HG02973 (cell line): ENCODE measurements around the gene DENND1B.
"Not testable (repeated sequence)": the region's sequence is repeated elsewhere in the genome, so short reads cannot be mapped to it uniquely, and the experiment has no call there.

ENCODE experiments used
- ATAC-seq: cut with Tn5 transposase; IDR thresholded peaks from one replicate; pipeline ENCODE4 v1.9.1; 2021; ENCODE audit warnings: moderate library complexity; ENCODE audit not compliant: unreplicated experiment

DENND1B gene

DNA sequence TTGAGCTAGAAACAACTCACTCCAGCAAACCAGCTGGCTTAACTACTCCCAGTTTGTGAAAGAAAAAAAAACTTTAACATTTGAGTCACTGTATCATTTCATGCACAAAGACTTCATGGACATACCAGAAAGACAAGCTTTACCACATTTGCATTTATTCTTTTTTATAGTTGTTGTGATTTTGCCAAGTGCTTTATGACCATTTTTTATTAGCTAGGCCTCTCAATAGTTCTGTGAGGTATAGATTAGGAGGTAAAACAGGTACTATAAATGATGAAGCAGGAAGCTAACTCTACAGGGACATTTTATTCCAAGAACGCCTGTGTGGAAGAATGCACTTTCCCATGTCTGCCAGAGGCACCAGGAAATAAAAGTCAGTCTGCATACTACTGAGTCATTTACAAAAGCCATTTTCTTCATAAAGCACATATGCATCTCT lies 8.2 kb upstream of the DENND1B start:
- ATAC-seq: no peak

DNA sequence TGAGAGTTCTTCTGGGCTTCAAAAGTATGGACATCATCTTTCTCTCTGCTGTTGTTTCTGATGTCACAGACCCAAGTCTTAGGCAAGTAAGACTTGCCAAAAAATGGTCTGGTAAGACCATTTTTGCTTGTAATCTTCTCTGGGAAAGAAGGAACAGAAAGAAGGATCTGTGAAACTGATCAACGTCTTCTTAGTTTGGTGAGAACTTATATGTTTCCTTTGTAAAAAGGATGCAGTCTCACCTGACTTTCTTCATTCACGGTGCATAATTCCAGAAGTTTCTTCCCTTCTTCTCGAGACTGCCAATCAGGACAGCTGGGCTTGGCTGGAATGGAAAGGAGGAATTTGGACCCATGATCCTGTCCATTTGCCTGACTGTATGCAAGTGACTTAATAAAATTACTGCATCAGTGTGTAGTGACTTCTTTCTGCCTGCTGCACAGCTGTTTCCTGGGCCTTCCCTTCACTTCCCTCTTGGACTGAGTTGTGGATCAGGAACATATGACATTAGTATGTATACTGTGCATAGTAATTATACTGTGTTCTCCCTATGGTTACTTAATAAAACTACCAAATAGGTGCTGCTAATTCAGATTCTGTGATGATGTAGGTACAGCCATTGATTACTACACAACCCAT lies 7.6 kb upstream of the DENND1B start:
- no peak for ATAC-seq

DNA sequence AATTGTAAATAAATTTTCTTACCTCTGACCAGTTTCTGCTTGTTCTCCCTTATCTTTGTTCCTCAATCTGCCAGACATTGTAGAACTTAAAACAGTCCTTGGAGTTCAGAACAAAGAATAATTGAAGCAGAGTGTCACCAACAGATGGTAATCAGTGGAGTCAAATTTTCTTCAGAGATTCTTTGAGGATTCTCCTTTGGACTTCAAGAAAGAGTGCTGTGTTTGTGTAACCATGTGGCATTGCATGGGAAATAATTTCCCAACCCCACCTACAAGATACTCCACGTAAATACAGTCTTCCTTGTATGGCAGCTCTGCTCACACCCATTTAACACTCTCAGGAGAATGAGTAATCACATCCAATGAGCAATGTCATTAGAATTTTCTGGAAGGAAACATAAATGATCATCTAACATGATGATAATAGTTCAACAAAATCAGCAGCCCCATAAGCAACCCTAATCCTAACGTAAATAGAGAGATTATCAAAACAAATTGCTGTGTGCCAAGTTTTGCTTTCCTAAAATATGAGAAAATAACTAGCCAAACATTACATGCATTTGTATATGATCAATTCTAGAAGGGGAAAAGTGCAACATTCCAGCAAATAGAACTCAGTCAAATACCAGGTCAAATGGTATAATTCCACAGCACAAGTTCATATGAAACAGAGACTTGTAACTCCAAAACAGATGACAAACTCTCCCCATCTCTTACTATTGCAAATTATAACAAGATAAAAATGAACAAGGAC lies 6.9 kb upstream of the DENND1B start:
- ATAC-seq: no peak

DNA sequence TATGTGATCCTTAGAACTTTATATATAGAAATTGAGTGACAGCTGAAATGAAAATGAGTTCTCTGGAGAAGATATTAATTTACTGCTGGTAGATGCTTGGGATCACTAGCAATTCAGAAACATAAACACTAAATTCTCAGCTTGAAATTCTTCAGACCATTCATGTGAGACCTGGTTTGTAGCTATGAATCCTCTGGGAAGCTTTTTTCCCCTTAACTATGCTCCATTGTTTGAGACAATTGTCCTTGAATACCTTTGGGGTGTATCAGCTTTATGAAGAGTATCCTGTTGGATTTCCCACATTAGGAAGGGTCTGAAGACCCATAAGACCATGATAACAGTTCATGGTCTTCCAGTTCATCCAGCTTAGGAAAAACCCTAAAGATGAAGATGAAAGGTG lies 4.6 kb upstream of the DENND1B start:
- ATAC-seq: no peak

DNA sequence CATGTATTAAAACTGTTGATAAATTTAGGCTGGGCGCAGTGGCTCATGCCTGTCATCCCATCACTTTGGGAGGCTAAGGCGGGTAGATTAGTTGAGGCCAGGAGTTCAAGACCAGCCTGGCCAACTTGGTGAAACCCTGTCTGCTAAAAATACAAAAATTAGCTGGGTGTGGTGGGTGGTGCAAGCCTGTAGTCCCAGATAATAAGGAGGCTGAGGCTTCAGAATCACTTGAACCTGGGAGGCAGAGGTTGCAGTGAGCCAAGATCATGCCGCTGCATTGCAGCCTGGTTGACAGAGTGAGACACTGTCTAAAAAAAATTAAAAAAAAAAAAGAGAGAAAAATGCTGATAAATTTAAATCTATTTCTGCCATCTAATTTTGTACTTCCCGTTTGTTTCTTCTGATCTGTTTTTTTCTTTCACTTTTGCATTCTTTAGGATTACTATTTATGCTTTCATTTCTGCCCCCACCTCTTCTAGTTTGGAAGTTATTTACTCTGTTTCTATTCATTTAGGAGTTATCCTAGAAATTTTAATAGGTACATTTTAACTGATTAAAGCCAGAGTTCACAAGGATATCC lies 3.2 kb upstream of the DENND1B start:
- ATAC-seq: no peak

DNA sequence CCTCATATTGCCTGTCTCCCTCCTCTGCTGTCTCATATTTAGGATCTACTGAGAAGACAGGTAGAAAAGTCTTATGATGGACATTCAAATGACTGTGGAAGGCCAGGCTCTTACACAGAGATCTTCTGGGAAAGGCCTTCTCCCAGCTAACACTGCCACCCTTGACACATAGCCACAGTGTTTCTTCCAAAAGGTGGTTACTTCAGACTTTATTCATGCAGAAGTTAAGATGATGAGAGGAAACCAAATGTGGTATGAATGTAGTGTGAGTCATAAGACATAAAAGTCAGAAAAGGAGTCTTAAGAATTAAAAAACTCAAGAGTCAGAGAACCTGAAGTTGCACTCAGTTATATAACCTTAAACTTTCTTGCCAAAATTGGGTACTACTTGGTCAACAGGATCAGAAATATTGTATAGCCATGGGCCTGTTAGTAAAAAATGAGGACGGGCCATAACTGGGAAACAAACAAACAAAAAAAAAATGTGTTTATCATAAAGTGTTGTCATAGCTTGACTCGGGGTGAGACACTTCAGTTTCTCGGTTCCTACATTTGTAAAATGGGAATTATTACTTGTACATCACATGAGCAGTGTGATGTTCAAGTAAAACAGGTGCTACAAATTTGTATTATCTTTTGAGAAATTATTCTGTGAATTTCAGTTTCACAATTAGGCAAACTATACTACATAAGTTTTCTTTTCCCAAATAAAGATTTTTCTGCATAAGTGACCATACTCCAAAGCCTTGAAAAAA lies 1.2 kb upstream of the DENND1B start:
- ATAC-seq: peak; percentile 52

DNA sequence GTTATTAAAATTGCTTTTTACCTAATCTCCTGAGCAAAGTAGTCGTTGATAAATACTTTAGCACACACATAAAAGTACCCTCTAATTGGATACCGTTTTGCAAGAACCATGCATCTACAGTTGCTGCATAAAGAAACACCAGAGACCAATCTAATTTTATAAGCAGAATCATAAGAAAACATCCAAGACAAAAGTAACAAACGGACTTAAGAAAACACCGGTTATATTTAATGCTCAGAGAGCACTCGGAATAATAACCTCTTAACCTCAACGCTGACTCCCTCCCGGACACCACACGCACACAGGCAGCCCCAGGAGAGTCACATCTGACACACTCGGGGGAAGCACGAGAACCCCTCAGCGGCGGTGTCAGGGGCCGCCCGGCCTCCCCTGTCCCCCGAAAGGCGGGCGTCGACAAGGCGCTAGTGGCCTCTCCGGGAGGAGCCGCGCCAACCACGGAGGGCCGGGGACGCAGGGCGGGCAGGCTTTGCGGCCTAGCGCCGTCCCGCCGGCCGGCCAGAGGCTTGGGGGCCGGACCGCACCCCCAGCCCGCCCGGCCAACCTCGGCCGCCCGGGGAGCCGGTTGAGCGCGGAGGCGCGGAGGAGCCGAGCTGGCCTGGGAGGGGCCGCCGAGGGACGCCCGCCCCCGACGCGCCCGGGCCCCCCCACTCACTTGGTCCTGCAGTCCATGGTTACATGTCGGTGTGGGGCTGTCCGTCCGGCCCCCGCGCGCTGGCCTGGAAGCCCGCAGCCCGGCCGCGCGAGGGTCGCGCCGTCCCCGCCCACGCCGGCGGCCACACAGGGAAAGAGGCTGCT lies 606 bp downstream of the DENND1B start:
- peak; percentile 25 for ATAC-seq

DNA sequence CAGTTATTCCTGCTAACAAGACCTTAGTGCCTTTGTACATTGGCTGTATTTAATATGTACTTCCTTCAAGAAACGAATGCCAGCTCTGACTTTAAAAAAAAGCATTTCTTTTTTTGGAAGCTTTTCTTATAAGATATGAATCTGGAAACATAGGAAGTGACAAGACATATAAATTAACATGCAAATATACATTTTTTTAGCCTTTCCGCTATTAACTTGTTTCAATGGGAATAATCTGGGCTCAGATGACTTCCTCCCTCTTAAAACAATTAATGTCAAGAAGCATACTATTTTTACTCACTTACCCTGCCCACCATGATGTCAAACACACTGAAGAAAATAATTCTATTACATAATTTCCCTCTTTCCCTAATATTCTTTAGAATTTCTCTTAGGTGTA lies 1.4 kb downstream of the DENND1B start:
- no peak for ATAC-seq

DNA sequence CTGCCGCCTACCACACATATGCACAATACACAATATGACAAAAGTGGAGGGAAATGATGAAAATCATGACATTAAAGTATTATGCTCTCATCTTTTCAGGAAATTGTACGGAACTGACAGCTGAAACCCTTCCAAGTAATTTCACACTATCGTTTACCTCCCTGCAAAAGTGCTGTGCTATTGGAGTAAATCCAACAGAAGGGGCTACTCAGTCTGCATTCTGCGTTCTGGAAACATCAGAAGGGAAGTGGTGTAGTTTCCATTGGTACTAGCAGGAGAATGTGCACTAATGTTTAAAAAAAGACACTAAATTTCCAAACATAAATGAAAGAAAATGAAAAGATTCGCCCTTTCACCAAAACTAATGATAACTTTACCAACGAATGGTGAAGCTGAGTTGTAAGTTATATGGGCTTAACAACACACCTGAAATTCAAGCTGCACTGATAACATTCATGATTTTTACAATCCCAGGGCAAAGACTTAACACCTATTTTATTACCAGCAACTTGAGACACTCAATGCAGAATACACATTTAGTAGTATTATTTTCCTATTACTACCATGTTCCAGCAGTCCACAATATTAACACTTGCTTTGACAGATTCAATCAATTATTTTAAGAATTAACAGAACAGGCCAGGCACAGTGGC lies 3.2 kb downstream of the DENND1B start:
- no peak for ATAC-seq

DNA sequence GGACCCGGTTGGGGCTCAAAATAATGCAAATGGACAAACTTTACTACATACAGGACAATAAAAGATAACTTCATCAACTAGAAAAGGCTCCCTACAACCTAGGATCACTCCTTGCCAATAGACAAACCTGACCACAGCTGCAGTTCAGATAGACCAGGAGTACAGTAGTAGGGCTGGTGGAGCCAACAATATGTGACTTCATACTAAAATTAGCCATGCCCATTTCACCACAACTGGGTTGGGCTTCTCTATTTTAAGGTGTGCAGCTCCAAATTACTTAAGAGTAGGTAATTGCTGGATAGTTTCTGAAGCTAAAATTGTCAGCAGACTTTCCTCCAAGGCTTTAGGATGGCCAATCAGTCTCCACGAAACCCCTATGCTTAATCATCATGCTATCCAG lies 3.9 kb downstream of the DENND1B start:
- no peak for ATAC-seq

DNA sequence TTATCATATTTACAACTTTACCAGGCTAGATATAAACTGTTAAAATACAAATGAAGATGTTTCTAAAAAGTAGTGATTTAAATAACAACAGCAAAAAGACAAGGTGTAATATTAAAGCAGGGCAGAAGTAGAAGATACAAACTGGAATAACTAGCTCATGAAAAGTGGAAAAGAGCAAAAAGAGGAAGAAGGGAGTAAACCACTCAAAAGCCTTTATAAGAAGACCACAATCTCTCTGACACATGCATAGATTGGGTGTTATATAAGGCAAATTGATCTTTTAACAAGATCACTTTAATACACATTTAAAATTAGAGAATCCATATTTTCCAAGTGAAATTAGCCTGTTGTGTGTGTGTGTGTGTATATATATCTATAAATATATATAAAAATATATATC lies 5.0 kb downstream of the DENND1B start:
- no peak for ATAC-seq

DNA sequence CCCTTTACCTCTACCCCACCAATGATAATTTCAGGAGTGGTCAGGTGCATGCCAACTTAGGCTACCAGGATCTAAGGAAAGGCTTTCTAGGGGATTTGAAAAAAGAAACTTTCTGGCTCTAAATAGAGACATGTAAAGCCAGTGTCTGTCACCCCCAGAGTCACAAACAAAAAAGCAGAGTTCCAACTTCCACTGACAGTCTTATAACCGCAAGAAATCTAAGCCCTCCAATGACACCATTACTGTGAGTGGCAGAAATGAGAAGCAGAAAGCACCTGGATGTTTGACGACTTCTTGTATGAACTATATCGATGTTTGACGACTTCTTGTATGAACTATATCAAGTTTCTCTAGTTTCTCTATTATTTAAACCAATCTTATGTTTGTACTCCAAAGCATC lies 6.0 kb downstream of the DENND1B start:
- ATAC-seq: no peak

DNA sequence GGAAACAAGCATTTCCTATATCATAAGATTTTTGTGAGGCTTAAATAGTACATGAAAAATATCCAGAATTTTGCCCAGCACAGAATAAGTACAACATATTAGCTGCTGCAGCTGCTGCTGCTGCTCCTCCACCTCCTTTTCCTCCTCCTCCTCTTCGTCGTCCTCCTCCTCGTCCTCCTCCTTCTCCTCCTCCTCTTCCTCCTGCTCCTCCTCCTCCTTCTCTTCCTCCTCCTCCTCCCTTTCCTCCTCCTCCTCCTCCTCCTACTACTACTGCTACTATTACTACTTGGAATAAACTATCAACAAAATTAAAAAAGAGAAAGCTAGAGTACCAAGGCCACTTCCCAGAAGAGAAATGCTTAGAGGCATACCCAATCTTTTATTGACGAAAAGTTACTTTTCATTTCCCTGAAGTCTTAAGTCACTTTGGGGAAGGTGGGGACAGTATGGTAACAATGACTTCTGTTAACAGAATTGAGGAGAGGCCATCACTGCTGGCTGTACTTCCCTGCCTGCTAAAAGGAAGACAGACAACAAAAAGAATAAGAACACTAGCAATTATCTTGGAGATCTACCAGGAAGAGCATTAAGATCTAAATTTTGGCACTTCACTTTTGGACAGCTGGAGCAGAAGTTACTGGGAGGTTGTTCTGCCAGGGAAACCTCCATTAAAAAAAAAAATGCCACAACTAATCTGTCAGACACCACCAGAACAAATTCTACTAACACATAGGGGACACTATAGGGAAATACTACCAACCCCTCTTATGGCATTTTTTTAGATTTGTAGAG lies 7.1 kb downstream of the DENND1B start:
- no peak for ATAC-seq

DNA sequence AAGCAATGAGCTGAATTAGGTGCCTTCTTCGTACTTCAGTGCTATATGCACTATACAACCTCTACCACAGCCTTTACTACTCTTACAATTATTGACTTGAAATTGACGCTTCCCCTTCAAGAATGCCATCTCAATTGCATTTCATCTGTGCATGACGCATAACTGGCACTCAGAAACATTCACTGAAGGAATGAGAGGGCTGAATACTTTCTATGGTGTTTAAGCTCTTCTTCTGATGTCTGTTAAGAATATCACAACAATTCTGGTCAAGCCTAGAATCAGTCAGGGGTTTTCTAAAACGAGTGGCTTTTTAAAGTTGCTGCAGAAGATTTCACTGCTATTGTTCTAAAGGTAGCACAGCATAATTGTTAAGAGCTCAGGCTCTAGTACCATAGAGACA lies 11.5 kb downstream of the DENND1B start:
- no peak for ATAC-seq

DNA sequence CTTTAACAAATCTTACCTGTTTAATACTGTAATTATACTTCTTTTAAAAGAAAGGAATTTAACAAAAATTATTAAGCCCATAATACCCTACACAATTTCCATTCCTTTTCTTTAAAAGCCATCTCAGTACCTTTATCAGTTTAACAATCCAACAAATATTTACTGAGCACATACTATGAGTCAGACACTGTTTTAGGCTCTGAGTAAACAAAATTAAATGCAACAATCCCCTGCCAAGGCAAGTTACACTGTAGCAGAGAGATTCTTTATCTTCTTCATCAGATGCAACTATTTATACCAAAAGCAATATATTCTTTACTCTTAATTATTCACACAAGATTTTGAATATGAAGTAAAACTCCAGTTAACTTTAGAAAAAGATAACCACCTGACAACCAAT lies 12.0 kb downstream of the DENND1B start:
- no peak for ATAC-seq

DNA sequence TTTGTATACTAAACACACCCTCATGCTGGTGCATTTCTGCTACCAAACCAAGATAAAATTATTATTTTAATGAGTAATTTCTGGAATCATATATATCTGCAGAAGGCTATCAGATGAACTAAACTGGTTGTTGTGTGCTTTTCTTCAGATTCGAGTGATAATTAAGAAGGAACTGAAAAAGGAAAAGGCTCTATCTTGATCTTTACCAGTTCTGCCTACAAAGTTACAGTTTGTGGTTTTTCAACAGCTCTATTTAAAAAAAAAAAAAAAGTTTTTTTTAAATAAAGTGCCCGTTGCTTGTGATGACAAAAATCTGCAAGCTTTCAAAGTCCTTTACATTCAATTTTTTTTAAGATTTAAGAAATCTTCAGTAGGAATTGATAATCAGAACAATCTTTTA lies 13.6 kb downstream of the DENND1B start:
- ATAC-seq: peak; percentile 65

DNA sequence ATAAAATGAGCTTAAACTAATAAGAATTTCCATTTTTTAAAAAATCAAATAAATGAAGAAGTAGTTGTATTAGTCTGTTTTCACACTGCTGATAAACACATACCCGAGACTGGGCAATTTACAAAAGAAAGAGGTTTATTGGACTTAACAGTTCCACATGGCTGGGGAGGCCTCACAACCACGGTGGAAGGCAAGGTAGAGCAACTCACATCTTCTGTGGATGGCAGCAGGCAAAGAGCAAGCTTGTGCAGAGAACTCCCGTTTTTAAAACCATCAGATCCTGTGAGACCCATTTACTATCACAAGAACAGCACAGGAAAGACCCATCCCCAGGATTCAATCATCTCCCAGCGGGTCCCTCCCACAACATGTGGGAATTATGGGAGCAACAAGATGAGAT lies 19.7 kb downstream of the DENND1B start:
- not testable (repeated sequence) for ATAC-seq

DNA sequence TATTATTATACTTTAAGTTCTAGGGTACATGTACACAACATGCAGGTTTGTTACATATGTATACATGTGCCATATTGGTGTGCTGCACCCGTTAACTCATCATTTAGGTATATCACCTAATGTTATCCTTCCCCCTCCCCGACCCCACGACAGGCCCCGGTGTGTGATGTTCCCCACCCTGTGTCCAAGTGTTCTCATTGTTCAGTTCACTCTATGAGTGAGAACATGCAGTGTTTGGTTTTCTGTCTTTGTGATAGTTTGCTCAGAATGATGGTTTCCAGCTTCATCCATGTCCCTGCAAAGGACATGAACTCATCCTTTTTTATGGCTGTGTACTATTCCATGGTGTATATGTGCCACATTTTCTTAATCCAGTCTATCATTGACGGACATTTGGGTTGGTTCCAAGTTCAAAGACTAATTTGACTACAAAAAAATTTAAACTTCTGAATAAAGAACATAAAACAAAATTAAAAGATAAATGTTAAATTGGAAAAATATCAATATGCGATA lies 22.6 kb downstream of the DENND1B start:
- ATAC-seq: not testable (repeated sequence)

DNA sequence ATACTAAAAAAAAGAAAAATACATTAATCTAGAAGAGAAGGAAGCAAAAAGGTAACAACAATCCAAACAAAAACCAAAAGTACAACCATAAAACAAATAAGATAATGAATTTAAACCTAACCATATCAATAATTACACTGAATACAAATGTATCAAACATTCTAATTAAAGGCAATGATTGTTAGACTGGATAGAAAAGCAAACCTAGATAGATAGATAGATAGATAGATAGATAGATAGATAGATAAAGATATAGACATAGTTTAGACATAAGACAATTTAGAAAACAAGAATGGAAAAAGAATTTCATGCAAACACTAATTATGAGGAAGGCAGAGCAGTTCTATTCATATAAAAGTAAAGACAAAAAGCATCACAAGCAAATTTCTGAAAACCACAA lies 24.9 kb downstream of the DENND1B start:
- ATAC-seq: no peak
